H1 (cell line): ENCODE results near the gene PDHB. TPM values are rescaled to one million over a fixed set of nuclear protein-coding genes. Genes with fewer than 3 reads are reported as not detected.

Experiments used
- CTCF ChIA-PET: fragments of 300-600 bp; sonication (Branson Sonifier 250); formaldehyde crosslinking; loops from one replicate; lab custom pipeline; 2021; ENCODE audit not compliant: partially characterized antibody; lab: Charles Lee
- POLR2A ChIA-PET: fragments of 300-600 bp; sonication (Branson Sonifier 250); formaldehyde crosslinking; loops from one replicate; lab custom pipeline; 2021; ENCODE audit warnings: inconsistent platforms; ENCODE audit not compliant: partially characterized antibody; lab: Charles Lee
- DNase-seq, 2 experiments: peaks; one replicate each; pipeline versions ENCODE4 v3.0.0 to v3.0.0-alpha.2; 2010 to 2022; ENCODE audit warnings: low spot score in 2 of 2, low read depth in 1 of 2, mixed read lengths in 1 of 2
- FAIRE-seq: peaks from 2 replicates; lab custom pipeline; 2011; peaks lifted over from hg19 to GRCh38; lab: Jason Lieb, UNC
- H2AFZ ChIP-seq: 2 replicates; pipeline ENCODE4 v1.8.1; 2012; ENCODE audit warnings: low read length, inconsistent platforms
- H2AK5ac ChIP-seq: 2 replicates; pipeline ENCODE4 v1.6.1; 2013; ENCODE audit warnings: low read depth, low read length
- H2BK120ac ChIP-seq: replicated peaks from 2 replicates; pipeline ENCODE3; 2013; ENCODE audit warnings: low read depth, low read length, inconsistent platforms
- H2BK12ac ChIP-seq: 2 replicates; pipeline ENCODE4 v1.6.1; 2013; ENCODE audit warnings: low read depth, low read length
- H2BK15ac ChIP-seq: 2 replicates; pipeline ENCODE4 v1.6.1; 2013; ENCODE audit warnings: low read length
- H2BK20ac ChIP-seq: 2 replicates; pipeline ENCODE4 v1.6.1; 2013; ENCODE audit warnings: low read length
- H2BK5ac ChIP-seq: 2 replicates; pipeline ENCODE4 v1.6.1; 2013; ENCODE audit warnings: low read depth, low read length
- H3K14ac ChIP-seq: 2 replicates; pipeline ENCODE4 v1.6.1; 2013; ENCODE audit warnings: inconsistent platforms; ENCODE audit not compliant: insufficient read length
- H3K18ac ChIP-seq: 2 replicates; pipeline ENCODE4 v1.6.1; 2013; ENCODE audit warnings: low read length; ENCODE audit errors: extremely low read depth
- H3K23ac ChIP-seq: 2 replicates; pipeline ENCODE4 v1.6.1; 2013; ENCODE audit warnings: inconsistent platforms; ENCODE audit not compliant: insufficient read length
- H3K23me2 ChIP-seq: 2 replicates; pipeline ENCODE4 v1.6.1; 2013; ENCODE audit warnings: low read depth, low read length
- H3K27ac ChIP-seq: 2 replicates; pipeline ENCODE4 v1.6.1; 2011; ENCODE audit warnings: low read depth, low read length, inconsistent platforms
- H3K27me3 ChIP-seq, 4 experiments: replicated peaks in 1 of 4; 1 replicate in 1 of 4; 2 replicates in 3 of 4; pipeline versions ENCODE4 v1.6.1 to v1.8.1; 2011 to 2013; ENCODE audit warnings: low read length in 3 of 4, mild to moderate bottlenecking in 3 of 4, inconsistent platforms in 2 of 4, mixed read lengths in 2 of 4, moderate library complexity in 1 of 4; ENCODE audit not compliant: control insufficient read depth in 3 of 4, insufficient read depth in 3 of 4; ENCODE audit errors: extremely low read depth in 1 of 4
- H3K36me3 ChIP-seq, 4 experiments: 2 replicates each; pipeline versions ENCODE4 v1.6.1 to v1.8.1; 2011 to 2013; ENCODE audit warnings: mild to moderate bottlenecking in 4 of 4, low read length in 3 of 4, moderate library complexity in 2 of 4, control low read depth in 1 of 4, inconsistent platforms in 1 of 4; ENCODE audit not compliant: insufficient read depth in 4 of 4, control insufficient read depth in 2 of 4
- H3K4ac ChIP-seq: replicated peaks from 2 replicates; pipeline ENCODE3; 2013; ENCODE audit warnings: low read length, low read depth, mixed read lengths, inconsistent platforms; ENCODE audit not compliant: insufficient read length
- H3K4me1 ChIP-seq, 4 experiments: replicated peaks in 1 of 4; 1 replicate in 1 of 4; 2 replicates in 3 of 4; pipeline versions ENCODE4 v1.6.1 to v1.8.1; 2011 to 2013; ENCODE audit warnings: low read length in 3 of 4, inconsistent platforms in 2 of 4, mixed read lengths in 1 of 4; ENCODE audit not compliant: insufficient read depth in 4 of 4, control insufficient read depth in 3 of 4
- H3K4me2 ChIP-seq, 2 experiments: 2 replicates each; pipeline versions ENCODE4 v1.6.1 to v1.8.1; 2011 to 2013; ENCODE audit warnings: low read depth in 2 of 2, low read length in 2 of 2, control low read depth in 1 of 2, inconsistent platforms in 1 of 2, mild to moderate bottlenecking in 1 of 2; ENCODE audit not compliant: insufficient read depth in 1 of 2
- H3K4me3 ChIP-seq, 4 experiments: fragments of 200-600, 300-600 bp in 1 of 4; sonication (generic), shearing (Covaris generic), sonication (Bioruptor Twin) in 1 of 4; 2 replicates each; pipeline versions ENCODE4 v1.5.1 to v1.8.1; 2011 to 2016; ENCODE audit warnings: low read length in 4 of 4, low read depth in 3 of 4, control low read depth in 2 of 4, inconsistent platforms in 2 of 4, mild to moderate bottlenecking in 2 of 4, mixed read lengths in 1 of 4, moderate library complexity in 1 of 4; ENCODE audit not compliant: insufficient read depth in 2 of 4; ENCODE audit errors: extremely low read depth in 1 of 4
- H3K56ac ChIP-seq: replicated peaks from 2 replicates; pipeline ENCODE3; 2013; ENCODE audit warnings: low read depth, mild to moderate bottlenecking, mixed read lengths, low read length, inconsistent platforms; ENCODE audit not compliant: insufficient read length
- H3K79me1 ChIP-seq: 2 replicates; pipeline ENCODE4 v1.6.1; 2013; ENCODE audit warnings: low read depth, low read length, control low read depth
- H3K79me2 ChIP-seq, 2 experiments: 2 replicates each; pipeline versions ENCODE4 v1.6.1 to v1.8.1; 2012 to 2013; ENCODE audit warnings: low read length in 2 of 2, mild to moderate bottlenecking in 2 of 2, inconsistent platforms in 1 of 2; ENCODE audit not compliant: insufficient read depth in 2 of 2, control insufficient read depth in 1 of 2
- H3K9ac ChIP-seq, 4 experiments: replicated peaks in 1 of 4; 1 replicate in 1 of 4; 2 replicates in 3 of 4; pipeline versions ENCODE4 v1.6.1 to v1.8.1; 2011 to 2013; ENCODE audit warnings: low read depth in 3 of 4, low read length in 3 of 4, control low read depth in 2 of 4, mild to moderate bottlenecking in 2 of 4, moderate library complexity in 2 of 4, inconsistent platforms in 1 of 4; ENCODE audit errors: extremely low read depth in 1 of 4
- H3K9me3 ChIP-seq, 2 experiments: 2 replicates each; pipeline versions ENCODE4 v1.6.1 to v1.8.1; 2012 to 2013; ENCODE audit warnings: mild to moderate bottlenecking in 2 of 2, moderate library complexity in 2 of 2, control low read depth in 1 of 2, inconsistent platforms in 1 of 2, low read depth in 1 of 2, low read length in 1 of 2, mixed read lengths in 1 of 2; ENCODE audit not compliant: insufficient read depth in 2 of 2
- H4K20me1 ChIP-seq, 2 experiments: replicated peaks in 1 of 2; 2 replicates each; pipeline versions ENCODE3 to v1.8.1; 2011 to 2013; ENCODE audit warnings: inconsistent platforms in 2 of 2, low read length in 2 of 2, mild to moderate bottlenecking in 1 of 2; ENCODE audit not compliant: insufficient read depth in 2 of 2, control insufficient read depth in 1 of 2
- H4K5ac ChIP-seq: 2 replicates; pipeline ENCODE4 v1.6.1; 2013; ENCODE audit warnings: low read length, low read depth, mixed read lengths, inconsistent platforms; ENCODE audit not compliant: insufficient read length
- H4K8ac ChIP-seq: 2 replicates; pipeline ENCODE4 v1.8.0; 2013; ENCODE audit warnings: mild to moderate bottlenecking, moderate library complexity, low read length, inconsistent platforms; ENCODE audit not compliant: insufficient read depth; ENCODE audit errors: extremely low read depth
- H4K91ac ChIP-seq: replicated peaks from 2 replicates; pipeline ENCODE3; 2013; ENCODE audit warnings: low read length, mixed read lengths, inconsistent platforms; ENCODE audit not compliant: insufficient read length
- CEBPB ChIP-seq: IDR thresholded peaks from 2 replicates; pipeline ENCODE4 v1.6.1; 2012; ENCODE audit warnings: low read depth, low read length
- KDM1A ChIP-seq: fragments of 200-600, 300-600 bp; sonication (generic); IDR thresholded peaks from 2 replicates; pipeline ENCODE4 v1.7.1; 2016; ENCODE audit warnings: mild to moderate bottlenecking, low read length, borderline replicate concordance
- TBP ChIP-seq: IDR thresholded peaks from 2 replicates; pipeline ENCODE4 v1.6.1; 2011; ENCODE audit warnings: low read depth, low read length, improper control_type of control experiment
- TEAD4 ChIP-seq: IDR thresholded peaks from 2 replicates; pipeline ENCODE4 v1.6.1; 2012; ENCODE audit warnings: low read depth, low read length, inconsistent platforms, mixed read lengths
- WGBS, 2 experiments: shearing (Covaris generic) in 1 of 2; methylation state at CpG; one replicate each; pipeline versions ENCODE4 v1.1.6 to v1.1.7; 2013 to 2015; ENCODE audit warnings: low lambda C conversion rate in 2 of 2, mixed read lengths in 2 of 2, inconsistent platforms in 1 of 2, low coverage in 1 of 2, missing lambda C conversion rate in 1 of 2; ENCODE audit not compliant: insufficient replicate concordance in 2 of 2, insufficient coverage in 1 of 2, insufficient read length in 1 of 2; ENCODE audit errors: extremely low coverage in 1 of 2, missing lambda C conversion rate in 1 of 2; 5-methylcytosine and 5-hydroxymethylcytosine counted together
- polyA plus RNA-seq, 7 experiments: library from polyadenylated mRNA; depleted of rRNA in 3 of 7; stranded (reverse) in 5 of 7; unstranded in 2 of 7; fragments of >200 nt in 5 of 7; fragments of 200-250 nt in 2 of 7; gene quantifications; 1 replicate in 5 of 7; 2 replicates in 1 of 7; 4 replicates in 1 of 7; pipeline versions ENCODE4 v1.2.1 to v1.2.3, GENCODE V29; 2011 to 2013; ENCODE audit warnings: missing spikeins in 2 of 7, mixed read lengths in 2 of 7
- total RNA-seq: library from RNA; stranded (reverse); fragmentation: NEBNext Ultra II Directional; extraction: Animal tissue kit (Norgen Biotek cat#: 25700); gene quantifications from 2 replicates; pipeline ENCODE4 v1.2.1, GENCODE V29; 2021

Gene PDHB
- total and polyA plus RNA-seq, 2 of the 8 experiments (the other 6 are each of a cell fraction or from before 2014, with no cell fraction given): 90.4 to 140 TPM

DNA sequence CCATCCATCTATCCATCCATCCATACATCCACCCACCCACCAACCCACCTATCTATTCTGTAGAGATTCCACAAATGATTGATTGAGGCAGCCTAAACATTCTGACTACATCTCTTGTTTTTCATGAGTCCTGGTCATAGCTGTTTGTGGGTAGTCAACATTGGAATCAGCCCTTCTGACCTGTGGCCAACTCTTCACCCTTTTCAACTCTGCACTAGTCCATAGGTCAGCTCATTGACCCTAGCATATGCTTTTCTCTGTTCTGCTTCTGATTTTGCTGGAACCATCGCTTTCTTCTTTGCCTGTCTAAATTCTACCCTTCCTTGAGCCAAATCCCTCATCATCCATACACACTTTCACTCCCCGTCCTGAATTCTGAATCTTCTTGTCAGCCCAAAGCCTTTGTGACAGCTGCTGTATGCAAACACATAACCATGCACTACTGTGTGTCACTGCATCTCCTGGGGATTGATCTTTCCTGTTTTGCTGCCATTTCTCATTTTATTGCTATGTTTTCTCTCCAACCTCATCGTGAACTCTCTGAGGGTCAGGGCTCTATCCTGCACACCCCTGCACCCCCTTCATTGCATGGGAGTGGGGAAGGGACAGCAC is 41.4 kb upstream of the PDHB start:
- H2AFZ ChIP-seq: no peak overlapping the region
- no peak overlapping the region for H3K18ac ChIP-seq
- no peaks in the 10 kb centered on the region for H3K36me3 ChIP-seq
- no peak overlapping the region for H2BK20ac ChIP-seq
- no peak overlapping the region for H3K27ac ChIP-seq
- H2AK5ac ChIP-seq: 0 out of 2 replicates have a peak overlapping the region, but pooled peaks have one; percentile 1
- no peaks in the 10 kb centered on the region for H3K23me2 ChIP-seq
- FAIRE-seq (no peak), DNase-seq (no peak)
- 87% methylated on average over 3 of the region's 3 CpGs; no CpG with 5 or more reads in 1 of the 2 experiments for whole genome bisulfite sequencing, 2 experiments
- no peaks in the 10 kb centered on the region for H3K79me2 ChIP-seq
- no peak overlapping the region for H3K23ac ChIP-seq
- H2BK120ac ChIP-seq: no peak overlapping the region
- H3K79me1 ChIP-seq: no peaks in the 10 kb centered on the region
- no peak overlapping the region for H3K14ac ChIP-seq
- no peak overlapping the region for H3K4me2 ChIP-seq
- no peaks in the 10 kb centered on the region for H3K27me3 ChIP-seq
- H4K5ac ChIP-seq: no peak overlapping the region
- CTCF ChIA-PET: interaction anchor here (1.9 kb wide), 1 partner anchor 11 kb away, joined by 7 read pairs; no protein-coding TSS in a partner anchor
- H2BK12ac ChIP-seq: no peak overlapping the region
- no peak overlapping the region for H3K4ac ChIP-seq
- H3K9ac ChIP-seq: no peak overlapping the region
- H4K91ac ChIP-seq: no peak overlapping the region
- no peak overlapping the region for H2BK5ac ChIP-seq
- H3K9me3 ChIP-seq: no peaks in the 10 kb centered on the region
- H2BK15ac ChIP-seq: no peak overlapping the region
- H3K56ac ChIP-seq: no peak overlapping the region
- H4K20me1 ChIP-seq: no peaks in the 10 kb centered on the region
- TF ChIP-seq TBP (no peak), KDM1A (no peak), TEAD4 (no peak), CEBPB (no peak)
- TF ChIP-seq, all 59 proteins: peak for 0
- Histone ChIP-seq H3K4me1 (peaks cover 0 to 7% (median 4%) of the 10 kb centered on the region in 4 experiments; a peak in 4 of 7 replicates), H3K4me3 (no peak overlapping the region), H4K8ac (no peak overlapping the region)
- POLR2A ChIA-PET: interaction anchor here (0.5 kb wide), 1 partner anchor 86 kb away, joined by 3 read pairs; no protein-coding TSS in a partner anchor
